GM12878 (cell line): ENCODE results near the gene LRIT2. TPM values are rescaled to one million over a fixed set of nuclear protein-coding genes. Genes with fewer than 3 reads are reported as not detected.

Experiments used
- ATAC-seq: fragments of 200-7000 bp; cut with Tn5 transposase; 3 replicates; pipeline ENCODE4 v1.9.1; 2020; ENCODE audit warnings: mild to moderate bottlenecking, moderate library complexity
- BruUV-seq: library from RNA; stranded (reverse); fragments of 400-500 nt; replicated peaks from 2 replicates; lab custom pipeline; 2021; lab: Mats Ljungman, UMichigan
- CTCF ChIA-PET: fragments of 300-600 bp; sonication (Branson Sonifier 250); formaldehyde crosslinking; extraction: SDS; loops from one replicate; lab custom pipeline; 2021; ENCODE audit warnings: inconsistent platforms; lab: Yijun Ruan, JAX
- POLR2A ChIA-PET: fragments of 350-600 bp; formaldehyde crosslinking; extraction: SDS; loops from one replicate; lab custom pipeline; 2021; ENCODE audit warnings: inconsistent platforms; lab: Charles Lee
- RAD21 ChIA-PET: fragments of 300-600 bp; sonication (Branson Sonifier 250); formaldehyde crosslinking; loops from one replicate; lab custom pipeline; 2023; ENCODE audit warnings: antibody characterized with exemption; ENCODE audit not compliant: unreplicated experiment; lab: Charles Lee
- SMC1A ChIA-PET: fragments of 300-600 bp; sonication (Branson Sonifier 250); formaldehyde crosslinking; loops from one replicate; lab custom pipeline; 2023; ENCODE audit not compliant: unreplicated experiment, uncharacterized antibody; lab: Charles Lee
- DNase-seq: peaks from one replicate; pipeline ENCODE4 v3.0.0-alpha.2; 2011; ENCODE audit warnings: low read depth, low spot score
- FAIRE-seq: peaks from 3 replicates; lab custom pipeline; 2011; peaks lifted over from hg19 to GRCh38; lab: Jason Lieb, UNC
- H2AFZ ChIP-seq: 2 replicates; pipeline ENCODE4 v1.6.0; 2011; ENCODE audit warnings: low read depth, low read length, control low read depth; ENCODE audit not compliant: control insufficient read depth
- H3K27ac ChIP-seq: 2 replicates; pipeline ENCODE4 v1.5.1; 2011; ENCODE audit warnings: control low read depth; ENCODE audit not compliant: control insufficient read depth, insufficient read depth
- H3K27me3 ChIP-seq, 2 experiments: replicated peaks in 1 of 2; 2 replicates each; pipeline versions ENCODE4 v1.6.0 to v1.6.1; 2011; ENCODE audit warnings: low read length in 1 of 2; ENCODE audit not compliant: control insufficient read depth in 2 of 2, insufficient read depth in 2 of 2
- H3K36me3 ChIP-seq, 2 experiments: 2 replicates each; pipeline ENCODE4 v1.5.1; 2011; ENCODE audit warnings: low read length in 1 of 2; ENCODE audit not compliant: control insufficient read depth in 2 of 2, insufficient read depth in 2 of 2
- H3K4me1 ChIP-seq: 2 replicates; pipeline ENCODE4 v1.6.1; 2011; ENCODE audit warnings: mild to moderate bottlenecking, low read length, moderate library complexity, mixed read lengths; ENCODE audit not compliant: control insufficient read depth, insufficient read depth
- H3K4me2 ChIP-seq: 2 replicates; pipeline ENCODE4 v1.6.0; 2011; ENCODE audit warnings: control low read depth; ENCODE audit not compliant: control insufficient read depth, insufficient read depth
- H3K4me3 ChIP-seq: fragments of 200-600 bp; sonication (generic); 2 replicates; pipeline ENCODE4 v1.5.1; 2016
- H3K79me2 ChIP-seq: 2 replicates; pipeline ENCODE4 v1.6.0; 2011; ENCODE audit warnings: low read length; ENCODE audit not compliant: control insufficient read depth, insufficient read depth
- H3K9ac ChIP-seq: 2 replicates; pipeline ENCODE4 v1.8.0; 2011; ENCODE audit warnings: low read length, control low read depth, mixed read lengths; ENCODE audit not compliant: control insufficient read depth, insufficient read depth
- H3K9me3 ChIP-seq: replicated peaks from 3 replicates; pipeline ENCODE4 v1.5.1; 2011; ENCODE audit warnings: mild to moderate bottlenecking, low read length; ENCODE audit not compliant: control insufficient read depth, insufficient read depth
- H4K20me1 ChIP-seq: 2 replicates; pipeline ENCODE4 v1.6.0; 2011; ENCODE audit not compliant: control insufficient read depth, insufficient read depth
- BCLAF1 ChIP-seq: fragments of 450-650 bp; IDR thresholded peaks from 2 replicates; pipeline ENCODE4 v1.6.1; 2017; ENCODE audit warnings: antibody characterized with exemption, mild to moderate bottlenecking, moderate library complexity
- CEBPB ChIP-seq, 2 experiments: fragments of 150-350 bp in 1 of 2; IDR thresholded peaks; 2 replicates each; pipeline ENCODE4 v1.6.1; 2012 to 2014; ENCODE audit warnings: low read depth in 2 of 2, low read length in 2 of 2, borderline replicate concordance in 1 of 2, inconsistent platforms in 1 of 2
- EP300 ChIP-seq, 2 experiments: fragments of 150-350 bp in 1 of 2; IDR thresholded peaks; 2 replicates each; pipeline ENCODE4 v1.6.1; 2011 to 2012; ENCODE audit warnings: low read depth in 2 of 2, low read length in 2 of 2, borderline replicate concordance in 1 of 2, improper control_type of control experiment in 1 of 2, inconsistent platforms in 1 of 2; ENCODE audit not compliant: control insufficient read depth in 1 of 2
- GABPA ChIP-seq: IDR thresholded peaks from 2 replicates; pipeline ENCODE4 v1.6.1; 2014; ENCODE audit warnings: antibody characterized with exemption, low read depth, mild to moderate bottlenecking, inconsistent platforms
- GATAD2B ChIP-seq: fragments of 450-650 bp; conservative IDR thresholded peaks from 2 replicates; pipeline ENCODE4 v1.6.1; 2017; ENCODE audit warnings: low read depth, mild to moderate bottlenecking, moderate library complexity
- KLF5 ChIP-seq: fragments of 450-650 bp; IDR thresholded peaks from 2 replicates; pipeline ENCODE4 v1.6.1; 2014; ENCODE audit warnings: mild to moderate bottlenecking; ENCODE audit not compliant: partially characterized antibody
- LARP7 ChIP-seq: fragments of 450-650 bp; IDR thresholded peaks from 2 replicates; pipeline ENCODE4 v1.6.1; 2017; ENCODE audit warnings: mild to moderate bottlenecking
- MTA3 ChIP-seq: IDR thresholded peaks from 2 replicates; pipeline ENCODE4 v1.6.1; 2012; ENCODE audit warnings: low read length, inconsistent platforms, borderline replicate concordance
- MYB ChIP-seq: fragments of 150-350 bp; IDR thresholded peaks from 2 replicates; pipeline ENCODE4 v1.6.1; 2014; ENCODE audit warnings: mild to moderate bottlenecking, low read depth, low read length, borderline replicate concordance
- PML ChIP-seq: IDR thresholded peaks from 2 replicates; pipeline ENCODE4 v1.6.1; 2012; ENCODE audit warnings: low read length, inconsistent platforms
- RELB ChIP-seq: fragments of 450-650 bp; IDR thresholded peaks from 2 replicates; pipeline ENCODE4 v1.6.1; 2017; ENCODE audit warnings: low read depth, mild to moderate bottlenecking, moderate library complexity
- SIX5 ChIP-seq: IDR thresholded peaks from 2 replicates; pipeline ENCODE4 v1.6.1; 2011; ENCODE audit warnings: mild to moderate bottlenecking, low read depth, low read length, moderate library complexity; ENCODE audit not compliant: severe bottlenecking
- SMARCA5 ChIP-seq: fragments of 450-650 bp; IDR thresholded peaks from 2 replicates; pipeline ENCODE4 v1.6.1; 2017; ENCODE audit warnings: mild to moderate bottlenecking
- SREBF1 ChIP-seq: IDR thresholded peaks from 2 replicates; pipeline ENCODE4 v1.6.1; 2012; ENCODE audit warnings: mild to moderate bottlenecking, low read length
- TCF12 ChIP-seq: IDR thresholded peaks from 2 replicates; pipeline ENCODE4 v1.6.1; 2011; ENCODE audit warnings: low read depth, mild to moderate bottlenecking, low read length
- TCF3 ChIP-seq: IDR thresholded peaks from 2 replicates; pipeline ENCODE4 v1.6.1; 2012; ENCODE audit warnings: low read depth, mild to moderate bottlenecking, low read length, borderline replicate concordance; ENCODE audit not compliant: insufficient read depth
- USF2 ChIP-seq: IDR thresholded peaks from 2 replicates; pipeline ENCODE4 v1.6.1; 2011; ENCODE audit warnings: low read depth, low read length, improper control_type of control experiment, borderline replicate concordance
- ZNF207 ChIP-seq: fragments of 450-650 bp; IDR thresholded peaks from 2 replicates; pipeline ENCODE4 v1.6.1; 2014; ENCODE audit warnings: antibody characterized with exemption, mild to moderate bottlenecking, borderline replicate concordance
- WGBS: methylation state at CpG from one replicate; pipeline ENCODE4 v1.1.6; 2016; ENCODE audit warnings: low lambda C conversion rate; ENCODE audit not compliant: insufficient replicate concordance, insufficient coverage; ENCODE audit errors: missing lambda C conversion rate; 5-methylcytosine and 5-hydroxymethylcytosine counted together
- in situ Hi-C: fragments of 300-500 bp; cut with MboI; formaldehyde crosslinking; loops from 9 replicates; pipeline ENCODE4 v1.14.3; 2018; ENCODE audit warnings: mixed read lengths
- intact Hi-C: fragments of 100-400 bp; cut with micrococcal nuclease; formaldehyde crosslinking; loops from one replicate; pipeline ENCODE4 v1.14.2; 2022; ENCODE audit not compliant: unreplicated experiment
- polyA plus RNA-seq, 11 experiments: library from polyadenylated mRNA; depleted of rRNA in 4 of 11; unstranded in 6 of 11; stranded (reverse) in 5 of 11; fragments of >200 nt; fragmentation: Nextera tagmentation in 4 of 11; fragmentation: Illumina TruSeq in 1 of 11; extraction: Ambion mirVana in 4 of 11; extraction: Trizol in 1 of 11; gene quantifications; 1 replicate in 1 of 11; 2 replicates in 10 of 11; pipeline versions ENCODE4 v1.2.1 to v1.2.3, GENCODE V29; 2011 to 2016; ENCODE audit warnings: inconsistent platforms in 2 of 11, missing spikeins in 2 of 11, low read depth in 1 of 11
- total RNA-seq, 4 experiments: library from RNA; depleted of rRNA in 3 of 4; stranded (reverse); fragments of >200 nt in 3 of 4; fragmentation: Illumina TruSeq in 1 of 4; extraction: Trizol in 1 of 4; gene quantifications; 2 replicates each; pipeline versions ENCODE4 v1.2.1 to v1.2.3, GENCODE V29; 2013 to 2021

LRIT2 gene
- total and polyA plus RNA-seq, 10 of the 15 experiments (the other 5 are each of a cell fraction or from before 2014, with no cell fraction given) = not detected

- in situ Hi-C loops = no loop called here
- H3K4me3 ChIP-seq = no peak overlapping the region
- no peak overlapping the region for H3K4me2 ChIP-seq
- no peaks in the 10 kb centered on the region for H4K20me1 ChIP-seq
- no peak overlapping the region for H3K27ac ChIP-seq
- ChIA-PET SMC1A (no interaction called here), CTCF (interaction anchor here (0.6 to 1.4 kb wide), 2 partner anchors 96 to 294 kb away, joined by 3 read pairs; no protein-coding TSS in a partner anchor), POLR2A (no interaction called here), RAD21 (no interaction called here)
- H3K9me3 ChIP-seq = no peaks in the 10 kb centered on the region
- ATAC-seq (no peak), DNase-seq (no peak), FAIRE-seq (no peak)
- TF ChIP-seq TCF3 (no peak), TCF12 (no peak), LARP7 (no peak), GABPA (no peak), GATAD2B (no peak), SMARCA5 (no peak), USF2 (no peak), MYB (no peak), MTA3 (no peak), KLF5 (no peak), CEBPB (IDR thresholded peaks at IDR 0.05; ENCODE audit: borderline replicate concordance in 1 of 2, low read depth in 2 of 2, low read length in 2 of 2) (no peak), SIX5 (no peak), PML (no peak), BCLAF1 (no peak), RELB (no peak), SREBF1 (no peak), EP300 (IDR thresholded peaks at IDR 0.05; ENCODE audit: borderline replicate concordance in 1 of 2, control insufficient read depth in 1 of 2, low read depth in 2 of 2, low read length in 2 of 2) (no peak), ZNF207 (no peak)
- no peaks in the 10 kb centered on the region for H3K36me3 ChIP-seq
- no peaks in the 10 kb centered on the region for H3K4me1 ChIP-seq
- H2AFZ ChIP-seq = no peak overlapping the region
- 95% methylated on average over 3 of the region's 3 CpGs for WGBS
- H3K27me3 ChIP-seq = peaks cover 4% of the 10 kb centered on the region in 2 experiments; a peak in 2 of 4 replicates
- H3K9ac ChIP-seq = no peak overlapping the region
- no peaks in the 10 kb centered on the region for H3K79me2 ChIP-seq
- intact Hi-C loops = no loop called here
- no TSS peak for BruUV-seq
These were observed 18.4 kb upstream of the LRIT2 start for GRCh38 chr10:84243759-84244158.
